ENCODE data around the gene CARD8.

The CARD8 gene

DNA sequence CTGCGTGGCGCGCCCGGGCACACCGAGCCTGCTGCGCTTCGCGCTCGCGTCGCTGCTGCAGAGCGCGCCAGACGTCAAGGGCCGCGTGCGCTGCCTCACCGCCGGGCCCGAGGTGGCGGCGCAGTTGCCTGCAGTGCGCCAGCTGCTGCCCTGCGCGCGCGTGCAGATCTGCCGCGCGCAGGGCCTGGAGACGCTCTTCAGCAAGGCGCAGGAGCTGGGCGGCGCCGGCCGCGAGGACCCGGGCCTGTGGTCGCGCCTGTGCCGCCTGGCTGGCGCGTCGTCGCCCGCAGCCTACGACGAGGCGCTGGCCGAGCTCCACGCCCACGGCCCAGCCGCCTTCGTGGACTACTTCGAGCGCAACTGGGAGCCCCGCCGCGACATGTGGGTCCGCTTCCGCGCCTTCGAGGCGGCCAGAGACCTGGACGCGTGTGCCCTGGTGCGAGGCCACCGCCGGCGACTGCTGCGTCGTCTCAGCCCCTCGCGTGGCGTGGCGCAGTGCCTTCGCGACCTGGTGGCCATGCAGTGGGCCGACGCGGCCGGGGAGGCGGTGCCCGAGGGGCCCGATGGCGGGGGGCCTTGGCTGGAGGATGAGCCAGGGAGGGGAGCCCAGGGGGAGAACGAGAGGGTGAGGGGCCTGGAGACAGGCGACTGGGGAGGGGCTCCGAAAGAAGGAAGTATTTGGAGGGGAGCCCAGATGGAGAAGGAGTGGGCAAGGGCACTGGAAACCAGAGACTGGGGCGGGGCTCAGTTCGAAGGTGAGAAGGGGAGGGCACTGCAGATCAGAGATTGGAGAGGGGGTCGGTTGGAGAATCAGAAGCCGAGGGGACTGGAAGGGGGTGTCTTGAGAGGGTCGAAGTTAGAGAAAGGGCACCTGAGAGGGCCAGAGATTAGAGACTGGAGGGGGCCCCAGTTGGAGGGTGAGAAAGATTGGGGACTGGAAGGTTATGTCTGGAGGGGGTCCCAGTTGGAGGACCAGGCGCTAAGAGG is 60.6 kb downstream of the CARD8 start:
- TF ChIP-seq, protein P1, sequence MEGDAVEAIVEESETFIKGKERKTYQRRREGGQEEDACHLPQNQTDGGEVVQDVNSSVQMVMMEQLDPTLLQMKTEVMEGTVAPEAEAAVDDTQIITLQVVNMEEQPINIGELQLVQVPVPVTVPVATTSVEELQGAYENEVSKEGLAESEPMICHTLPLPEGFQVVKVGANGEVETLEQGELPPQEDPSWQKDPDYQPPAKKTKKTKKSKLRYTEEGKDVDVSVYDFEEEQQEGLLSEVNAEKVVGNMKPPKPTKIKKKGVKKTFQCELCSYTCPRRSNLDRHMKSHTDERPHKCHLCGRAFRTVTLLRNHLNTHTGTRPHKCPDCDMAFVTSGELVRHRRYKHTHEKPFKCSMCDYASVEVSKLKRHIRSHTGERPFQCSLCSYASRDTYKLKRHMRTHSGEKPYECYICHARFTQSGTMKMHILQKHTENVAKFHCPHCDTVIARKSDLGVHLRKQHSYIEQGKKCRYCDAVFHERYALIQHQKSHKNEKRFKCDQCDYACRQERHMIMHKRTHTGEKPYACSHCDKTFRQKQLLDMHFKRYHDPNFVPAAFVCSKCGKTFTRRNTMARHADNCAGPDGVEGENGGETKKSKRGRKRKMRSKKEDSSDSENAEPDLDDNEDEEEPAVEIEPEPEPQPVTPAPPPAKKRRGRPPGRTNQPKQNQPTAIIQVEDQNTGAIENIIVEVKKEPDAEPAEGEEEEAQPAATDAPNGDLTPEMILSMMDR (IDR thresholded peaks at IDR 0.05; ENCODE audit: insufficient read depth, low read depth, low read length, missing control alignments) = no peak
- no peak overlapping the region for H3K4me3 ChIP-seq (ENCODE audit: low read depth, low read length)
- DNase-seq (ENCODE audit: low read depth) = no peak

DNA sequence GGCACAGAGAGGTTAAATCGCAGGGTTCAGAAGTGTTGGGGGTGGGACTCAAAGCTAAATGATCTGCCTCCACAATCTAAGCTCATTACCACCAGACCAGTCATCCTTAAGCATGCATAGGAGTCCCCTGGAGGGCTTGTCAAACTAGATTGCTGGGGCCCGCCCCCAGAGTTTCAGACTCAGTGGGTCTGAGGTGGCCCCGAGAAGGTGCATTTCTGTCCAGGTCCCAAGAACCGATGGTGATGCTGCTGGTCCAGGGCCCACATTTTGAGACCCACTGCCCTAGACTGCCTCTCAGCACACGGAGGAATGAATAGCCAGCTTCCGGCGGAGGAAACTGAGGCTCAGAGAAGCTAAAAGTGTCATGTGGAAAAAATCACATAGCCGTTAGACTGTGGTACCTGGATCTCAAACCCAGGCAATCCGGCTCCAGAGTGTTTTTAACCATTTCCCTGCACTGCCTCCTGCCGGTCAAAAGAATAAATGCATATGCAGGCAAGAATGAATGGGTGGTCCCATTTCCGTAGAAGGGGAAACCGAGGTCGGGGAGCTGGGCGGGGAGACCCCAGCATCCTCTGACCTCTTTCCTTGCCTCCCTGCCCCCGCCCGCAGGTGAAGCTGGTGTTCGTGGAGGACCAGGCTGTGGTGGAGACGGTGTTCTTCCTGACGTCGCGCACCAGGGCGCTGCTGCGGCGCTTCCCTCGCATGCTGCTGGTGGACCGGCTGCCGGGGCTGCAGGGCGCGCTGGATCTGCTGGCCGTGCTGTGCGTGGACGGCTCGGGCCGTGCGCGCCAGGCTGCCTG is 61.5 kb downstream of the CARD8 start:
- H3K4me3 ChIP-seq (ENCODE audit: low read depth, low read length) = no peak overlapping the region
- TF ChIP-seq, protein P1 (IDR thresholded peaks at IDR 0.05; ENCODE audit: insufficient read depth, low read depth, low read length, missing control alignments) = peak; percentile 58
- peak; percentile 50 for DNase-seq (ENCODE audit: low read depth)

DNA sequence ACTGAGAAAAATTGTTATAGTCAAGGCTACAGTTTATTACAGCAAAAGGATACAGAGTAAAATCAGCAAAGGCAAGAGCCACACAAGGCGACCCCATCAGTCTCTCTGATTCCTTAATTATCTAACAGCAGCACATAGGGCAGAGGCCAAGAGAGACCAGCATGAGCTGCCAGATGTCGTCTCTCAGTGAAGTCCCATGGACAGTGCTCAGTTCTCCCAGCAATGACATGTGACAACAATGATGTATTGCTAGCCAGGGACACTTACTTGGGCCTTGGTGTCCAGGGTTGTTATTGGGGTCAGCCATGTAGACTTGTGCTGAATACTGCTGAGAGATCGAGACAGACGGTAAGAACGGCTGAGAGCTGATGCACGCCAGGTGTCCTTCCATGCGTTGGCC is 63.0 kb downstream of the CARD8 start:
- no peak overlapping the region for H3K4me3 ChIP-seq (ENCODE audit: low read depth, low read length)
- no peak for DNase-seq (ENCODE audit: low read depth)
- TF ChIP-seq, protein P1 (IDR thresholded peaks at IDR 0.05; ENCODE audit: insufficient read depth, low read depth, low read length, missing control alignments) = no peak

DNA sequence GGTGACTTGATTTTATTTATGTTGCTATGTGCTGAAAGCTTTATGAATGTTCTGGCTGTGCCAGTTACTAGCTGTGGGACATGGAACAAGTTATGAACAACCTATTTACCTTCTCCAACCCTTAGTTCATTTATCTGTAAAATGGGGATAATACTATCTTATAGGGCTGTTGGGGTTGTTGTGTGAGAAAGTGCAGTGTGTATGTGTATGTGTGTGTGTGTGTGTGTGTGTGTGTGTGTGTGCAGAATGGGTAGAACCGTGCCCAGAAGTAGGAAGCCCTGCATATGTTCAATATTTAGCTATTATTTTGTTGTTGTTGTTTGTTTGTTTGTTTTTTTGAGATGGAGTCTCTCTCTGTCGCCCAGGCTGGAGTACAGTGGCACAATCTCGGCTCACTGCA is 64.8 kb downstream of the CARD8 start:
- DNase-seq (ENCODE audit: low read depth) = no peak
- H3K4me3 ChIP-seq (ENCODE audit: low read depth, low read length) = no peak overlapping the region

DNA sequence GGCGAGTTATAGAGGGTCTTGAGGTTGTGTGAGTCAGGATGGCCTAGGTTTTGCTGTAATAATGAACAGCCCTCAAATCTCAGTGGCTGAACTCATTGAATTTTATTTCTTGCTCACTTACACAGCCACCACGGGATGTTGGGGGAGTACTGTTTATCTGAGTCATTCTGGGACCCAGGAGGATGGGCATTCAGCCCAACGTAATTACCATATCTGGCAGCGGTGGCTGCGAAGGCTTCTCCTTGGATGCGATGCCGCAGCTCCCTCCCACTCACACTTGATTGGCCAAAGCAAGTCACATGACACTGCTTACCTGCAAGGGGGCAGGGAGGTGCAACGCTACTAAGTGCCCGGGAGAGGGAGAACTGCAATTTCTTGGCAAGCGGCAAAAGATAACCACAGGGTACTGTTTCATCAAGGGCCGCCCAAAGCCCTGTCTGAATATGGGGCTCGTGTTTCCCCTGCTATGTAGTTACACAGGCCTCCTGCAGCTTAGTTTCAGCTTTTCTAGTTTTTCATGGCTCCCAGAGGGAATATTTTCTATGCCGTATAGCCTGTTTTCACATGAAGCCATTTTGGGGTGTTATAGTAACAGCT is 65.3 kb downstream of the CARD8 start:
- no peak for DNase-seq (ENCODE audit: low read depth)

More for the DNA sequence above, 64.8 kb downstream of the CARD8 start:
- TF ChIP-seq, protein P1 (IDR thresholded peaks at IDR 0.05; ENCODE audit: insufficient read depth, low read depth, low read length, missing control alignments) = no peak

DNA sequence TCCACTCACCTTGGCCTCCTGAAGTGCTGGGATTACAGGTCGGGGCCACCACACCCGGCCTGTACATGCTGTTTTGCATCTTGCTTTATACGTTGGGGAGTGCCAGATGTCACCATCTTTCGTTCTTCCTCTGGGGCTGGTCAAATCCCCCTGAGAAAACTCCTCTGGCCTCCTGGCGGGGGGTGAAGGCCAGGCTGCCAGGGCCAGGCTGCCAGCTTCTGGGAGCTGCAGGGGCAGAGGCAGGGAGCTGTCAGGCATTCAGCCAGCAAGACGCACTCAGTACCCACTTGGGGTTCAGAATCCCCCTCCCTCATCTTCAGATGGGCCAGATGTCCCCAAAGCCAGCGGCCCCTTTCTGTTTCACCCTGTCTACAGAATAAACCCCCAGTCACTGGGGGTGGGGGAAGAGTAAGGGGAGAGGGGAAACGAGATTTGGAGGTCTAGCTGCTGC is 69.1 kb downstream of the CARD8 start:
- no peak overlapping the region for H3K4me3 ChIP-seq (ENCODE audit: low read depth, low read length)
- TF ChIP-seq, protein P1 (IDR thresholded peaks at IDR 0.05; ENCODE audit: insufficient read depth, low read depth, low read length, missing control alignments) = no peak
- DNase-seq (ENCODE audit: low read depth) = peak; percentile 44

More for the DNA sequence above, 65.3 kb downstream of the CARD8 start:
- TF ChIP-seq, protein P1 (IDR thresholded peaks at IDR 0.05; ENCODE audit: insufficient read depth, low read depth, low read length, missing control alignments) = no peak
- H3K4me3 ChIP-seq (ENCODE audit: low read depth, low read length) = no peak overlapping the region
